GM18868 (cell line): ENCODE results near the gene NKX6-2.
"Not testable (repeated sequence)": the region's sequence is repeated elsewhere in the genome, so short reads cannot be mapped to it uniquely, and the experiment has no call there.

Experiments
- ATAC-seq: cut with Tn5 transposase; IDR thresholded peaks from one replicate; pipeline ENCODE4 v1.9.1; 2021; ENCODE audit warnings: mild to moderate bottlenecking, moderate library complexity; ENCODE audit not compliant: unreplicated experiment

The NKX6-2 gene

DNA sequence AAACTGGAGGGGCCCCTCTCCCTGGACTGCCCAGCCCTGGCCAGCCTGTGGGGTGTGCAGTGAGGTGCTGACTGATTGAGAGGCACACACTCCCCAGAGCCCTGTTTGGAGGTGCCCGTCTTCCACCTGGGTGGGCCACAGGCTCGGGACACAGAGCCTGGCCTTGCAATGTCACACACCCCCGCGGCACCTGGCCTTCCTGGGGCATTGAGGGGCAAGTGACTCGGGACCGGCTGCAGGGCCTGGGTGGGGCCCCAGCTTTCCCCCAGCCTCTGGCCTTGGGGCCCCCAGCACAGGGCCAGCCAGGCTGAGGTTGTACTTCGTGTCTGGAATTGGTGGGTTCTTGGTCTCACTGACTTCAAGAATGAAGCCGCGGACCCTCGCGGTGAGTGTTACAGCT lies 13.9 kb upstream of the NKX6-2 start:
- no peak for ATAC-seq

DNA sequence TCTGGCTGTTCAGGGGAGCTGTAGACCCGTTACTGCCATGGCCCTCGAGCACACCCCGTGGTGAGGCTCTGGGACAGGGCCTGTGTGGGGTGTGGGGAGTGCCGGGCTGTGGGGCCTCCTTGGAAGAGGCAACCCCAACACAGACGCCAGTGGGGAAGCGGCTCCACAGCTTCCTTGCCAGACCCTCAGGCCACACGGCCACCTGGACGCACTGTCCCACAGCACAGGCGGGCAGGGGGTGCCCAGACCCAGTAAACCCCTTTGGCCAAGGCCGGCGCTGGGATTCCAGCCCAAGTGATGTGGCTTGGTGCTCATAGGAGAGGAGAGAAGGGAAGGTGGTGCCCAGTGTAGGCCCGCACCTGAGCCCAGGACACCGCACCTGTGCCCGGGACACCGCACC lies 12.9 kb upstream of the NKX6-2 start:
- no peak for ATAC-seq

DNA sequence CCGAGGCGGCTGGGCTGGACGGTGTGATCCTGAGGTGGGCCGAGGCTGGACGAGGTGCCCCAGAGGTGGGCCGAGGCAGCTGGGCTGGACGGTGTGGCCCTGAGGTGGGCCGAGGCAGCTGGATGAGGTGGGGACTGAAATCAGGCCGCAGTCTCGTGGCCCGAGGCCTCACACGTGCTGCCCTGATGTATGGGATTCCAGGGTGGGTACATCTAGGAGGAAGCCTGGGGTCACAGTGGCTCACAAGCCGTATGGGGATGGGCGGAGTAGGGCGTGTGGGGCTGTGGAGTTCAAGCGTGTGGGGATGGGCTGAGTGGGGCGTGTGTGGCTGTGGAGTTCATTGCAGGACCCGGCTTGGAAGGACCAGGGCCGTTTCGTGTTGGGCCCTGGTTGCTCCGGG lies 12.5 kb upstream of the NKX6-2 start:
- no peak for ATAC-seq

DNA sequence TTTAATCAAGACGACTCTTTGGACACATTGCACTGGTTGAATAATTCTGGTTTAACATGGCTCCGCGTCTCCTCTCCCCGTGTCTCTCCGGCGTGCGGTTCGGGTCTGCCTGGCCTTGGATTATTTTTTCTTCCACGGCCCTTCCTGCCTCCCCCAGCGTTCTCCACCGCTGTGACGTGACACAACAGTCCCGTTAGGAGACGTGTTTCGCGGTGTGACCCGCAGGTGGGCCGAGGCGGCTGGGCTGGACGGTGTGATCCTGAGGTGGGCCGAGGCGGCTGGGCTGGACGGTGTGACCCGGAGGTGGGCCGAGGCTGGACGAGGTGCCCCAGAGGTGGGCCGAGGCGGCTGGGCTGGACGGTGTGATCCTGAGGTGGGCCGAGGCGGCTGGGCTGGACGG lies 12.0 kb upstream of the NKX6-2 start:
- not testable (repeated sequence) for ATAC-seq

GRCh38 chr10:132796846-132797245 lies 10.9 kb upstream of the NKX6-2 start:
- ATAC-seq = no peak

DNA sequence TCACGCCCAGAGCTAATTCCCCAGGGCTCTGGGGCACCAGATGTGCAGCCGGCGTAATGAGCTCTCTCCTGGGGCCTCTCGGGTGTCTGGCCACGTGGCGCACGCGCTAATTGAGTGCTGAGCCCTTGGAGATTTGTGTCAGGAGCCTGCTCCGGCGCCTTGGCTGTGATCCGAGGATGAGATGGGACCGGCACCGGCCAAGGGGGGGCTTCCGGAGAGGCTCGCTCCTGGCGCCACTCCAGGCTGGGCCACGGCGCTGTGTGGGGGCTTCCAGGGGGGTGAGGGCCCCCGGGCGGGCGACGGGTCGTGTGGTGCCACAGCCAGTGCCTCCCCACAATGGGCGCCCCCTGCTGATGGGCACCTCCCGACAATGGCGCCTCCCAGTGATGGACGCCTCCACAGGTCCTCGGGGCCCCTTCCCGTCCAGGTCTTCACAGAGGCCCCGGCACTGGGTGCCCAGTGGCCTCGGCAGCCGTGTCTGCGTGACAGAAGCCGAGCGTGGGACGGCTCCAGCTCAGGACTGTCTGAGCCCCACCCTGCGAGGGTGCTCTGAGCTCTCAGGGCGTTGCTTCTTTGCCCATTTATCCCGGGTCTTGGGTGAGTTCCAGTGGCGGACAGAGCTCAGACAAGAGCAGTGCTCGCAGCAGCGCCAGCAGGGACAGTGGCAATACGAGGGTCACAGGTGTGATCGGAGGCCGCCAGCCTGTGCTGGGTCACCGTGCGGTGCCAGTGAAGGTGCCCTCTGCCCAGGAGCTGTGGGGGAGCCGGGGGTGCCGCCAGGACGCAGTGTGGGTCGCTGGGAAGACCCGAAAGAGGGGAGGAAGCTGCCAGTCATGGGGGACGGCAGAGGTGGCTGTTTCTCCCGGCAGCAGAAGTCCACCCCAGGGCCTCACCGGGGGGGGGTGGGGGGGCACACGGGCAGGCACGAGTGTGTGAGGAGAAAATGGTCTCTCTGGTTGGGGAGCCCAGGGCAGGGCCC lies 8.2 kb upstream of the NKX6-2 start:
- ATAC-seq = no peak

- no peak for ATAC-seq
Measured at GRCh38 chr10:132793213-132793612, 7.3 kb upstream of the NKX6-2 start.

GRCh38 chr10:132792796-132793195 lies 6.8 kb upstream of the NKX6-2 start:
- no peak for ATAC-seq

GRCh38 chr10:132792099-132792498 lies 6.2 kb upstream of the NKX6-2 start:
- not testable (repeated sequence) for ATAC-seq

DNA sequence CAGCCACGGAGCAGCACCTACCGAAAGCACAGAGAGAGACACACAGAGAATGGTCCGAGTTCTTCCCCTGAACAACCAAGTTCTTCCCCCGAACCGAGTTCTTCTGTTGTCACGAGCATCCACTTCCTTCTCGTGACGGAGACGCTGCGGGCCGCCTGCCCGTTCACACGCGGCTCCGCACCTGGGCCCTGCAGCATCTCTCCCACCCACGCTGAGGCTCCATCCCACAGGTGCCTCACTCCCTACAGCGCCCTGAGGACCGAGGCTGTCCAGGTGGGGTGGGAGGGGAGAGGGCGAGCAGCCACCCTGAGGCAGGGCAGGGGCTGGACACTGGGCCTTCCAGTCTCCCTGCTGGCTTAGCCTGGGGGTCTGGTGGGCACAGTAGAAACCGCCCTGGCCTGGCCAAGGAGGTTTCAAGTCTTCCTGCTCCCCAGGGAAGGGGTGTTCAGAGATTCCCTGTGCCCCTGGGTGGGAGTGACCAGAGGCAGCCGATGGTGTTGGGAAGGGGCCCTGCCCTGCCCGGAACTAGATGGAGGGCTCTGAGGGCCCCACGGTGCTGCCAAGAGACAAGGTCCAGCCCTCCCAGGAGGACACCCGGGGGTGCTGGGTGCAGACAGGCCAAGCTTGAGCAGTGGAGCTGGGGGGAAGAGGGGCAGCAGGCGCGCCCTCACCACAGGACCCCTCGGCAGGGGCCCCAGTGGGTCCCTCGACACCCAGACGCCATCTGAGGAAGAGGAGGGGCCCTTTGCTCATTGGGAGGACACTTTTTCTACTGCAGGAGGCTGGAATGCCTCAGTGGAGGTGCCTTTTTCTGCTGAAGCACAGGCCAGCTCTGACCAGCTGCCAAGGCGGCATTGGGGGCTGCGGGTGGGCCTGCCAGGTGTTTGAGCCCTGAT lies 5.2 kb upstream of the NKX6-2 start:
- no peak for ATAC-seq

DNA sequence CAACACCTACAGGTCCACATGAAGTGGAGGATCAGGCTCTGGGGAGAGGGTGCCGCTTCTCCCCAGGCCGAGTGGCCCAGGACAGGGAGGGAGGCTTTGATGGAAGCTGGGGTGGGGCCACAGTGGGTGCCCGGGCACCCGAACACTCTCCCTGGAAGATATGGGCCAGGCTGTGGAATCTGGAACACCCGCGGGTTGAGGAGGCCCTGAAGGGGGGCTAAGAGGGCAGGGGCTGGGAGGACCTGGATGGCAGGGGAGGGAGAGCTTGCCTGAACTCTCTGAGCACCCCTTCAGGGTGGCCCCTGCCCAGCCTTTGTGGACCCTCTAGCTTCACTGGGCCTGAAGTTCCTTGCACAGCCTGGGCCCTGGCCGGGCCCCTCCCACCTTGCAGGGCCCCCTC lies 4.5 kb upstream of the NKX6-2 start:
- ATAC-seq = no peak

DNA sequence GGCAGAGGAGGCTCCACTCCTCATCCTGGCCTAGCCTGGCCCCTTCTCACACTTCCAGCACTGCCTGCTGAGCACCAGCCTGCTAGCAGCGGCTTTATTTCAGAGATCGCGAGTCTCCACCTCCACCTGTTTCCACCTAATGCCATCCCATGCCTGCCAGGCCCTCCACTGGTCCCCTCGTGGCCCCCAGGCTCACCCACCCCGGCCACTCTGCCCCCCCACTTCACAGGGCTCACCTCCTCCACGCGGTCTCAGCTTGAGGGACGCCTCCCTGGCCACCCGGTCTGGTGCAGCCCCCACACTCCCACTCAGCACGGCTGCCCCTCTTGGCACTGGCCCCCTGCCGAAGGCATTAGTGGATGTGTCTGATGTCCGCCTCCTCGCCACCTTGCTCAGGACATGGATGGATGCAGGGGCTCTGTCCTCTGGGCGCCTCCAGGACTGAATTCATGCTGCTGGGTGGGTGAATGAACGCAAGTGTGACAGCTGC lies 3.8 kb upstream of the NKX6-2 start:
- no peak for ATAC-seq

DNA sequence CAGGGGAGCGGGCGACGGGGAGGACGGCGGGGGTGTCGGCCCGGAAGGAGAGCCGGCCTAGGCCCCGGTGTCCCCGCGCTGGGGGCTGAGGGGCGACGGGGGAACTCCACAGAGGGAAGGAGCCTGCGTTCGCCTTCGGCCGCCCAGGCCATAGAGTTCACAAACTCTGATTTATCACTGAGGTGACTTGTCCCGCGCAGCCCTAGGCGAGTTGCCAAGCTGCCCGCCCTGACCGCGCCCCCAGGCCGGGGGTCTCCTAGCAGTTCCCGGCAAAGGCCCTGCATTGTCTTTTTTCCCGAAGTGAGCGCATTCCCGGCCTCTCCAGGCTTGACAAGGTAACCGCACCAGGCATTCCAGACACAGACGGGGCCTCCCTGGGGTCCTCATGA lies 2.9 kb upstream of the NKX6-2 start:
- ATAC-seq = no peak

DNA sequence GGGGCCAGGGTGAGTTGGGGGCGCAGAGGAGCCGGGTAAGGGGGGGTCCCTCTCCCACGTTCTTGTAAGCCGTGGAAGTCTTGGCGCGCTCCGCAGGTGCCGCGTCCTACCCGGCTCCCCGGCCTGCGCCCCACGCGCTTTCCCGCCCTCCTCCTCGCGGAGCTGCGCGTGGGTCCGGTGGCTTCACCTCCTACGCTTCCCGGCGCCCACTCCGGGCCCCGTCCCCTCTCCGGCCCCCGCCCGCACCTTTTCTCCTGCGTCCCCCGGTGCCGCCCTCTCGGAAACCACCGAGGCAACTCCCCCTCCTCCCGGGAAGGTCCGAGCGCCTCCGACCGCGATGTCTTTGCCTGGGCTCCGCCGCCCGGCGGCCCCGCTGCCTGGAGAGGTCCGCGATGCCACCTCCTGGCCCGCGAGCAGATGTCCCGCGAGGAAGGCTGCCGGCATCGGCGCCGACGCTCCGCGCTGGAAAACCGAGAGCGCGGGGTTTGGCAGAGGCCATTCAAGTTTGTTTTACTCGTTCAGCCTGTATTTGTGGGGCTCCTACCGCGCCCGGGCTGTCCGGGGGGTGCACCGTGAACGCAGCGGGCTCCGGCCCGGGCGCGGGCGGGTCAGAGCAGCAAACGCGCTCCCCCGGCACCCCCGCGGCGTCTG lies 2.4 kb upstream of the NKX6-2 start:
- no peak for ATAC-seq

DNA sequence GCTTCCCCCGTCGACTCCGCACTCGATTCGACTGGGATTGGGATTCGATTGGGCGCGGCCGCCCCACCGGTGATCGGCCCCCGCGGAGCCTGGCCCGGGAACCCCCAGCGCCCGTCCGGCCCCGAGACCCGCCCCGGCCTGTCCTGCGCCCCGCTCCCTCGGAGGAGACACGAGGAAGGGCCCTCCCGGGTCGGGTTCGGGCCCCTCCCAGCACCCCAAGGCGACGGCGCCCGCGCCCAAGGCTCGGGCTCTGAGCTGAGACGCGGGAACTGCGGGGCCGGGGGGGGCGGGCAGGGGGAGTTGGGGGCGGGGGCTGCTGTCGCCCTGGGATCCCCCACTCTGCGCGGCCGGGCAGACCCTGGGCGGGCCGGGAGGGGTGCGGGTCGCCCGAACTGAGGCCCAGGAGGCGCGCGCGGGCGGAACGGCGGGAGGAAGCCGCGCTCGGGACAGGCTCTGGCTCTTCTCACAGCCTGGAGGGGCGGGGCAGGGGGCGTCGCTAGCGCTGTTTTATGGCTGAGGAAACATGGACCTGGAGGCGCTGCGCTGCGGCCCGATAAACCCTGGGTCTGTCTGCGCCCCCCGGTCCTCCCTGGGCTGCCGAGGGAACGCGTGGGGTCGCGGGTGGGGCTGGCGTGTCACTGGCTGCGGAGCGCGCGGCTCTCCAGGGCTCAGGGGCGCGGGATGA lies 1.7 kb upstream of the NKX6-2 start:
- no peak for ATAC-seq

- no peak for ATAC-seq
Measured at GRCh38 chr10:132786884-132787494, 1.0 kb upstream of the NKX6-2 start.

DNA sequence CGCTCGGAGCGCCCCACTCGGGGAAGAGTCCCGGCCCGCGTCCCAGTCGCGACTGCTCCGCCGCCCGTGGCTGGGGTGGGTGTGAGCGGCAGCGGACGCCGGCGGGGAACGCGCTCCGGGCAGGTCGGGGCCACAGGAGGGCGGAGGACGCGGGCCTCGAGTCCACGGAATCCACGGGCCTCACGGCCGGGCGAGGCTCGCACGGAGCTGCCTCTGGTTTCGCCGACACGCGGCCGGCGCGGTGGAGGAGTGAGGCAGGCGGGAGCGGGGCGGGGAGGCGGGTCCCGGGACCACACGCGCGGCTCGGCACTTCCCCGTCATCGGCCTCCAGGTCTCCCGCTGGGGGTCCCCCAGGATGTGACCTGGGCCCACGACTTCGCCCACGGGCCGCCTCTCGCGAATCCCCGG lies 533 bp upstream of the NKX6-2 start:
- no peak for ATAC-seq

- no peak for ATAC-seq
Measured at GRCh38 chr10:132784866-132785722, 853 bp downstream of the NKX6-2 start.
